Ovary (tissue), 3 donors: ENCODE measurements around the gene ADAT3.

Experiments used
- EP300 ChIP-seq: sonication (generic); formaldehyde crosslinking; IDR thresholded peaks from one replicate; pipeline ENCODE4 v1.6.1; 2017; ENCODE audit warnings: antibody characterized with exemption
- POLR2A ChIP-seq: fragments of 450-650 bp; IDR thresholded peaks from one replicate; pipeline ENCODE4 v1.6.1; 2017; ENCODE audit warnings: antibody characterized with exemption, mild to moderate bottlenecking, moderate library complexity
- TF ChIP-seq, protein P1 (sequence below), 3 donors: fragments of 450-650 bp in 2 of 3; fragments of 200-600 bp in 1 of 3; IDR thresholded peaks; one replicate each; pipeline versions ENCODE4 v1.5.1 to v1.8.0; 2016 to 2022; ENCODE audit warnings: antibody characterized with exemption in 3 of 3, mild to moderate bottlenecking in 1 of 3
- donor health status: DM: no; HTN: no; CAD: no.

DNA sequence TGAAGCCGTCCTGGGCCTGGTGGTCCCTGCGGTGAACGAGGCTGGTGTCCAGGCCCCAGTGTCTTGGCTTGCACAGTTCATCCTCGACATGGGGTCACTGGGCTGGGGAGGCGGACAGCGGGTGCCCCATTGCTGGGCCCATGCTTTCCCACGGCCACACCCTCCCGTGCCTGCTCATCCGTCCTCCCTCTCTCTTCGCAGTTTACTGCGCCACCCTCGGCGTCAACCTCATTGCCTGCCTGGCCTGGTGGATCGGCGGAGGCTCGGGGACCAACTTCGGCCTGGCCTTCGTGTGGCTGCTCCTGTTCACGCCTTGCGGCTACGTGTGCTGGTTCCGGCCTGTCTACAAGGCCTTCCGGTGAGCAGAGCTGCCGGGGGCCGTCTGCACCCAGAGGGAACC, 12.7 kb downstream of the ADAT3 start:
- TF ChIP-seq, protein P1, sequence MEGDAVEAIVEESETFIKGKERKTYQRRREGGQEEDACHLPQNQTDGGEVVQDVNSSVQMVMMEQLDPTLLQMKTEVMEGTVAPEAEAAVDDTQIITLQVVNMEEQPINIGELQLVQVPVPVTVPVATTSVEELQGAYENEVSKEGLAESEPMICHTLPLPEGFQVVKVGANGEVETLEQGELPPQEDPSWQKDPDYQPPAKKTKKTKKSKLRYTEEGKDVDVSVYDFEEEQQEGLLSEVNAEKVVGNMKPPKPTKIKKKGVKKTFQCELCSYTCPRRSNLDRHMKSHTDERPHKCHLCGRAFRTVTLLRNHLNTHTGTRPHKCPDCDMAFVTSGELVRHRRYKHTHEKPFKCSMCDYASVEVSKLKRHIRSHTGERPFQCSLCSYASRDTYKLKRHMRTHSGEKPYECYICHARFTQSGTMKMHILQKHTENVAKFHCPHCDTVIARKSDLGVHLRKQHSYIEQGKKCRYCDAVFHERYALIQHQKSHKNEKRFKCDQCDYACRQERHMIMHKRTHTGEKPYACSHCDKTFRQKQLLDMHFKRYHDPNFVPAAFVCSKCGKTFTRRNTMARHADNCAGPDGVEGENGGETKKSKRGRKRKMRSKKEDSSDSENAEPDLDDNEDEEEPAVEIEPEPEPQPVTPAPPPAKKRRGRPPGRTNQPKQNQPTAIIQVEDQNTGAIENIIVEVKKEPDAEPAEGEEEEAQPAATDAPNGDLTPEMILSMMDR (IDR thresholded peaks at IDR 0.05): no peak
- TF ChIP-seq POLR2A (no peak), EP300 (no peak)
